Osteocyte (in vitro differentiated cells): ENCODE results near the gene CFAP61. TPM values are rescaled to one million over a fixed set of nuclear protein-coding genes. Genes with fewer than 3 reads are reported as not detected.

Experiments used
- DNase-seq: peaks from one replicate; pipeline ENCODE4 v3.0.0; 2021; ENCODE audit warnings: mixed read lengths; ENCODE audit not compliant: unreplicated experiment; ENCODE audit errors: extremely low spot score
- H3K27ac Mint-ChIP-seq: one replicate; pipeline ENCODE4 v1.8.0; 2021; ENCODE audit warnings: mild to moderate bottlenecking, mixed read lengths; ENCODE audit not compliant: unreplicated experiment
- H3K27me3 Mint-ChIP-seq: one replicate; pipeline ENCODE4 v1.8.0; 2021; ENCODE audit warnings: mixed read lengths; ENCODE audit not compliant: unreplicated experiment
- H3K36me3 Mint-ChIP-seq: one replicate; pipeline ENCODE4 v1.8.0; 2021; ENCODE audit warnings: mixed read lengths; ENCODE audit not compliant: unreplicated experiment
- H3K4me1 Mint-ChIP-seq: one replicate; pipeline ENCODE4 v1.8.0; 2021; ENCODE audit warnings: mixed read lengths; ENCODE audit not compliant: unreplicated experiment
- H3K4me3 Mint-ChIP-seq: one replicate; pipeline ENCODE4 v1.8.0; 2021; ENCODE audit warnings: mild to moderate bottlenecking, moderate library complexity, mixed read lengths; ENCODE audit not compliant: unreplicated experiment
- H3K9me3 Mint-ChIP-seq: one replicate; pipeline ENCODE4 v1.8.0; 2021; ENCODE audit warnings: mixed read lengths; ENCODE audit not compliant: unreplicated experiment
- total RNA-seq: library from RNA; stranded (reverse); gene quantifications from 2 replicates; pipeline ENCODE4 v1.2.1, GENCODE V29; 2021
- TF ChIP-seq, protein P1 (sequence below): fragments of 200-600 bp; sonication (generic); IDR thresholded peaks from 2 replicates; pipeline ENCODE4 v1.5.0; 2021; ENCODE audit warnings: antibody characterized with exemption, mild to moderate bottlenecking, moderate library complexity

The CFAP61 gene
- total RNA-seq, 1 donor from 2014 or later: not detected

DNA sequence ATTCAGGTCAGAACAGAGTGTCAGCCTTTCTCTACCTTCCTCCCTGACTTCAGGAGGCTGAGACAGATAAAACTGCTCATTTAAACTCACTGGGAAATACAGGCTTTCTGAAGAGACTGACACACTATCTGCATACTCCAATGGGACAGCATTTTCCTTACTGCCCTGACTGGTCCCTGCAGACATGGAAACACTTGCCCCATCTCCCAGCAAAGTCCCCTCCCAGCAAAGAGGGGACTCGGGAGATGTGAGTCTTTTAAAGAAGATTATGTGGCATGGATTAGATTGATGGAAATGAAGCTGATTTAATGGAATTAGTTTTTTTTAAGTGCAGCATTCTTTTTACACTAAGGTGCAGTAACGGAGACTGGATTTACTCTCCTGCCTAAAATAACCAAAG lies 90.8 kb downstream of the CFAP61 start:
- Mint-ChIP-seq H3K4me3 (no peak overlapping the region), H3K9me3 (no peaks in the 10 kb centered on the region), H3K27me3 (no peaks in the 10 kb centered on the region), H3K27ac (no peak overlapping the region), H3K4me1 (no peaks in the 10 kb centered on the region), H3K36me3 (no peaks in the 10 kb centered on the region)
- DNase-seq: no peak
- TF ChIP-seq, protein P1, sequence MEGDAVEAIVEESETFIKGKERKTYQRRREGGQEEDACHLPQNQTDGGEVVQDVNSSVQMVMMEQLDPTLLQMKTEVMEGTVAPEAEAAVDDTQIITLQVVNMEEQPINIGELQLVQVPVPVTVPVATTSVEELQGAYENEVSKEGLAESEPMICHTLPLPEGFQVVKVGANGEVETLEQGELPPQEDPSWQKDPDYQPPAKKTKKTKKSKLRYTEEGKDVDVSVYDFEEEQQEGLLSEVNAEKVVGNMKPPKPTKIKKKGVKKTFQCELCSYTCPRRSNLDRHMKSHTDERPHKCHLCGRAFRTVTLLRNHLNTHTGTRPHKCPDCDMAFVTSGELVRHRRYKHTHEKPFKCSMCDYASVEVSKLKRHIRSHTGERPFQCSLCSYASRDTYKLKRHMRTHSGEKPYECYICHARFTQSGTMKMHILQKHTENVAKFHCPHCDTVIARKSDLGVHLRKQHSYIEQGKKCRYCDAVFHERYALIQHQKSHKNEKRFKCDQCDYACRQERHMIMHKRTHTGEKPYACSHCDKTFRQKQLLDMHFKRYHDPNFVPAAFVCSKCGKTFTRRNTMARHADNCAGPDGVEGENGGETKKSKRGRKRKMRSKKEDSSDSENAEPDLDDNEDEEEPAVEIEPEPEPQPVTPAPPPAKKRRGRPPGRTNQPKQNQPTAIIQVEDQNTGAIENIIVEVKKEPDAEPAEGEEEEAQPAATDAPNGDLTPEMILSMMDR: no peak

DNA sequence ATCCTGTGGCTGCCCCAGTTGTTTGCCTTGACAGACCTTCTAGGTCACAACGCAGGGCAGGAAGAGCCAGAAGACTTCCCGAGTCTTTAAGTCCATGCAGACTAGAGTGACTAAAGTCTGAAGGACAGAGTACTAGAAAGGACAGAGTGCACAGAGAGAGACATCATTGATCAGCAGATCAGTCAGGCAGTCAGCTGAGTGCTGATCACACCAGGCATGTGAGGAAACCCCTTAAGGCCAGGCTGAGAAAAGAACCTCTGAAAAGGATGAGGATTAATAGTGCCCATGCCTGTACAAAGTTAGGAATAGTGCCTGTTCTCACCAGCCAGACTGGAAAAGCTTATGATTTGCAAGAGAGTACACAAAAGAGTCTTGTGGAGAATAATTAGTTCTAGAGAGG lies 91.3 kb downstream of the CFAP61 start:
- Mint-ChIP-seq H3K4me1 (no peaks in the 10 kb centered on the region), H3K27me3 (no peaks in the 10 kb centered on the region), H3K27ac (no peak overlapping the region), H3K4me3 (no peak overlapping the region), H3K36me3 (no peaks in the 10 kb centered on the region), H3K9me3 (no peaks in the 10 kb centered on the region)
- DNase-seq: no peak
- TF ChIP-seq, protein P1: no peak

DNA sequence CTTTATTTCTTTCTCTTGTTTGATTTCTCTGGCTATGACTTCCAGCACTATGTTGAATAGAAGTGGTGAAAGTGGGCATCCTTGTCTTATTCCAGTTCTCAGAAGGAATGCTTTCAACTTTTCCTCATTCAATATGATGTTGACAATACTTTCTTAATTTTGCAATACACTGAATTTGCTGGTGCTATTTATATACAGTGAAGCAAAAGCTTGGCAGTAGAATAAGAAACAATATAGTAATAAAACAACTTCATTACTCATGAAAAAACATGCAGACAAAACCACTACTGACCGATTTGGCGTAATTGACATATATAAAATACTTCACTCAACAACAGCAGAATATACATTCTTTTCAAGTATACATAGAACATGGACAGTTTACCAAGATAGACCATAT lies 96.4 kb downstream of the CFAP61 start:
- H3K9me3 Mint-ChIP-seq: peaks cover 7% of the 10 kb centered on the region
- H3K27ac Mint-ChIP-seq: no peak overlapping the region
- H3K4me3 Mint-ChIP-seq: no peak overlapping the region
- H3K36me3 Mint-ChIP-seq: no peaks in the 10 kb centered on the region
- H3K4me1 Mint-ChIP-seq: no peaks in the 10 kb centered on the region
- no peak for DNase-seq
- no peaks in the 10 kb centered on the region for H3K27me3 Mint-ChIP-seq
- TF ChIP-seq, protein P1: no peak

DNA sequence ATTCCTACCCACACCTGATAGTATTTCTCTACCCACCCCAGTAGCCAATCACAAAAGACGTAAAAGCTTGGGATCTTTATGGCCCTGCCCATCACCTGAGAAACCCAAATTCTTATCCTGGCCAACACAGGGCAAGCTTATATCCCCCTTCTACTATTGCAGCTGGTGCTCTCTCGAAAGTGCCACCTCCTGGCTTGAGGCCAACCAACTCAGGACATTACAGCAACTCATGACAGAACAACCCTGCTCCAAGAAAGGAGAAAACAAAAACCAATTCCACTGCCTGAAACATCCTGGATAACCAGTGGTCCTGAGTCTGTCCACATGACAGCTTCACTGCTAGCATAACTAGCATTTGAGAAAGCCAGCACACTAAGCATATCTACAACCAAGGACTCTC lies 97.9 kb downstream of the CFAP61 start:
- no peaks in the 10 kb centered on the region for H3K27me3 Mint-ChIP-seq
- TF ChIP-seq, protein P1: no peak
- no peak overlapping the region for H3K4me3 Mint-ChIP-seq
- no peaks in the 10 kb centered on the region for H3K36me3 Mint-ChIP-seq
- H3K4me1 Mint-ChIP-seq: no peaks in the 10 kb centered on the region
- no peak overlapping the region for H3K27ac Mint-ChIP-seq
- no peak for DNase-seq
- peaks cover 7% of the 10 kb centered on the region for H3K9me3 Mint-ChIP-seq

DNA sequence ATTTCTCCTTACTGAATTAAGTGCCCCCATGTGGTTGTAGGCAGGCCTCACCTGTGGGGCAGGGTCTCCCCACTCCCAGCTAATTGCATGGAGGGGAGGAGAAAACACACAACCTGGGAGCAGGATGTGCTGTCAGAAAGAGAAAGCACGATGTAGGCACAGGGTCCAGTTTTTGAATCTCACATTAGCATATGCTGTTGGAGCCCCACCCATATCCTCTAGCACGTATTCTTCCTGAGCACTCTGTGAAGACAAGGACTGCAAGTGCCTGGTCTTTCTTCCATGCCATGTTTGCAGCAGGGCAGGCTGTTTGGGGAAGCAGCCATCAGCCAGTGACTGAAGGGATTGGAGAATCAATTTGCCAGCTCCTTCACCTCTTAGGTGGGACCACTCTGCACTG lies 108.2 kb downstream of the CFAP61 start:
- no peaks in the 10 kb centered on the region for H3K27me3 Mint-ChIP-seq
- H3K36me3 Mint-ChIP-seq: no peaks in the 10 kb centered on the region
- no peaks in the 10 kb centered on the region for H3K9me3 Mint-ChIP-seq
- no peaks in the 10 kb centered on the region for H3K4me1 Mint-ChIP-seq
- H3K4me3 Mint-ChIP-seq: no peak overlapping the region
- DNase-seq: no peak
- TF ChIP-seq, protein P1: no peak
- no peak overlapping the region for H3K27ac Mint-ChIP-seq
